Heart left ventricle (tissue), 16 donors: Measurements from ENCODE around the gene NEDD1. TPM values are rescaled to one million over a fixed set of nuclear protein-coding genes. Genes with fewer than 3 reads are reported as not detected.

ENCODE experiments used
- ATAC-seq, 4 donors: fragments of 200-7000 bp; cut with Tn5 transposase; one replicate each; pipeline ENCODE4 v1.9.1; 2020 to 2022; ENCODE audit warnings: moderate library complexity in 4 of 4, mild to moderate bottlenecking in 3 of 4, moderate number of reproducible peaks in 1 of 4
- DNase-seq, 5 donors: peaks; one replicate each; pipeline ENCODE4 v3.0.0-alpha.2; 2020
- H3K27ac ChIP-seq, 12 donors: fragments of 200-600 bp; sonication (generic) in 4 of 12; one replicate each; pipeline versions ENCODE4 v1.5.0 to v1.8.0; 2016 to 2022; ENCODE audit warnings: mild to moderate bottlenecking in 2 of 12
- H3K27me3 ChIP-seq, 9 donors: fragments of 200-600 bp; sonication (generic) in 2 of 9; one replicate each; pipeline versions ENCODE4 v1.5.1 to v1.8.0; 2016 to 2022; ENCODE audit warnings: mild to moderate bottlenecking in 3 of 9
- H3K36me3 ChIP-seq, 9 donors: fragments of 200-600 bp; sonication (generic) in 2 of 9; one replicate each; pipeline versions ENCODE4 v1.5.0 to v1.8.0; 2018 to 2022; ENCODE audit warnings: mild to moderate bottlenecking in 2 of 9
- H3K4me1 ChIP-seq, 12 donors: fragments of 200-600 bp; sonication (generic) in 4 of 12; one replicate each; pipeline versions ENCODE4 v1.5.0 to v1.8.0; 2016 to 2022; ENCODE audit warnings: mild to moderate bottlenecking in 3 of 12
- H3K4me3 ChIP-seq, 12 donors: fragments of 200-600 bp; sonication (generic) in 4 of 12; one replicate each; pipeline versions ENCODE4 v1.5.0 to v1.8.0; 2017 to 2022; ENCODE audit warnings: mild to moderate bottlenecking in 9 of 12, moderate library complexity in 4 of 12
- H3K9me3 ChIP-seq, 12 donors: fragments of 200-600 bp; sonication (generic) in 4 of 12; one replicate each; pipeline versions ENCODE4 v1.5.0 to v1.8.0; 2016 to 2022; ENCODE audit warnings: mild to moderate bottlenecking in 1 of 12
- CTCF ChIP-seq, 12 donors: fragments of 200-600 bp; sonication (generic) in 4 of 12; IDR thresholded peaks; one replicate each; pipeline versions ENCODE4 v1.5.0 to v1.8.0; 2018 to 2022; ENCODE audit warnings: antibody characterized with exemption in 12 of 12, mild to moderate bottlenecking in 5 of 12
- POLR2A ChIP-seq, 2 donors: fragments of 450-650 bp; IDR thresholded peaks; one replicate each; pipeline ENCODE4 v1.6.1; 2017; ENCODE audit warnings: antibody characterized with exemption in 2 of 2, mild to moderate bottlenecking in 2 of 2, moderate library complexity in 2 of 2
- WGBS, 4 donors: extraction: QIAGEN DNeasy Blood & Tissue Kit in 2 of 4; methylation state at CpG; one replicate each; pipeline versions ENCODE4 v1.1.5 to v1.1.7; 2013 to 2018; 5-methylcytosine and 5-hydroxymethylcytosine counted together
- intact Hi-C, 10 donors: fragments of 100-400 bp; cut with DNase I; formaldehyde crosslinking; loops; one replicate each; pipeline versions ENCODE4 v1.11.1 to v1.14.2; 2022
- polyA plus RNA-seq, 2 donors: library from polyadenylated mRNA; stranded (reverse); fragments of 200-250 nt; gene quantifications; one replicate each; pipeline ENCODE4 v1.2.3, GENCODE V29; 2013
- total RNA-seq, 9 donors: library from RNA; depleted of rRNA in 2 of 9; stranded (reverse); fragments of >200 nt in 2 of 9; fragmentation: NEBNext Ultra II Directional in 3 of 9; extraction: Animal tissue kit (Norgen Biotek cat#: 25700) in 3 of 9; gene quantifications; one replicate each; pipeline versions ENCODE4 v1.1.0 to v1.2.4, GENCODE V29; 2016 to 2023
- donor health status: ischemic (EF 13 %, LVEDD 7.1; RV severe dilation, severe dysfunction).
- donor health status: healthy with polysubstance abuse.
- donor health status: DM: no; HTN: yes; CAD: no.
- donor health status: DM: no; HTN: no; CAD: no.
- donor health status: ischemic (EF 25% LVEDD 6.9; RV normal size, moderate dysfunction).
- donor health status: ischemic (EF 25% LVEDD 5.7; RV mildly dilated, moderate dysfunction).
- donor health status: healthy.
- donor health status: DM: yes; HTN: yes; CAD: no.
- donor health status: ischemic (EF 35%, LVEDD 5.7; RV mildly dilated, moderate dysfunction).
- donor health status: nonischemic (EF 11% LVEDD 7.7; RV severe dilation, severe dysfunction).
- donor health status: DM: yes; HTN: yes; CAD: no.
- donor health status: PGD.
- donor health status: ischemic (EF 29% LVEDD 5.4; RV normal size, mild dysfunction).
- donor health status: nonischemic (EF 23%, LVEDD 6.1; RV moderate dilation, normal function).

NEDD1 gene
- total and polyA plus RNA-seq, 11 donors: 3.3 to 16.4 (median 12.8) TPM

- Histone ChIP-seq H3K36me3 (no peaks in the 10 kb centered on the region), H3K4me3 (no peak overlapping the region), H3K27ac (no peak overlapping the region), H3K4me1 (no peaks in the 10 kb centered on the region), H3K27me3 (peaks cover 0 to 34% (median 0%) of the 10 kb centered on the region in 9 donors), H3K9me3 (no peaks in the 10 kb centered on the region)
- intact Hi-C loops: no loop called here
- WGBS, 4 donors: 45 to 58% (median 49%) methylated on average over 6 of the region's 6 CpGs
- DNase-seq (no peak), ATAC-seq (no peak)
- TF ChIP-seq CTCF (IDR thresholded peaks at IDR 0.05): no peak
- no peak for TF ChIP-seq POLR2A (IDR thresholded peaks at IDR 0.05)
These were observed 88.8 kb downstream of the NEDD1 start for GRCh38 chr12:96995861-96996260.

DNA sequence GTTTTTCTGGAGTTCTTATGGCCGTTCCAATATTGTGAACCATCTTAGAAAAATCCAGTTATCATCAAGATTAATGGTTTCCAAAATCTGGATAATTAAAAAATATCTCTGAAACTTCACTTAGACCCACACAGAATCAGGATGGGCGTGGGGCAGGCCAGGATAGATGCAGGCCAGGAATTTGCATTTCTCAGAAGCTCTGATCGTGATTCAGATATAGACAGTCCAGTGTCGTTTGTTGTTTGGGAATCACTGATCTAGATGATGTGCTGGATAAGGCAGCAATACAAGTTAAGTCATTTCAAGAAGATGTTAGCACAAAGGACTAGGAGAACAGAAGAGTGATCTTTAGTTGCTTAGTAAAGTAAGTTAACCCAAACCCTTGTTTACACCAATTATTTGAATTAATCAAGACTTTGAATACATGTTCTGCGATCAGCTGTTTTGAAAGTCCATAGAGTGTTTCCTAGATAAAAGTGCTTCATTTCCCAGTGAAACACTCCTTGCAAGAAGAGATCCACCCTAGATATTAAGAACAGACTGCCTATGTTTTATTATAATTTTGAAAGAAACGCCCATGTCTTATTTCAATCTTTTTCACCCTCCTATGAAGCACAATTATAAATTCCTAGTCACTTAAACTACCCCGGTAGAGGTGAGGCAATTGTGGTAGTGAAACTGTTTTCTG is 90.9 kb downstream of the NEDD1 start:
- H3K4me1 ChIP-seq: no peaks in the 10 kb centered on the region
- ATAC-seq (no peak), DNase-seq (no peak)
- WGBS, 4 donors: 87 to 90% (median 89%) methylated on average over 7 of the region's 7 CpGs
- no peaks in the 10 kb centered on the region for H3K36me3 ChIP-seq
- no peaks in the 10 kb centered on the region for H3K9me3 ChIP-seq
- peaks cover 0 to 30% (median 0%) of the 10 kb centered on the region in 9 donors for H3K27me3 ChIP-seq
- no peak overlapping the region for H3K27ac ChIP-seq
- TF ChIP-seq CTCF (IDR thresholded peaks at IDR 0.05) (no peak), POLR2A (IDR thresholded peaks at IDR 0.05) (no peak)
- no peak overlapping the region for H3K4me3 ChIP-seq
- intact Hi-C loops: no loop called here

DNA sequence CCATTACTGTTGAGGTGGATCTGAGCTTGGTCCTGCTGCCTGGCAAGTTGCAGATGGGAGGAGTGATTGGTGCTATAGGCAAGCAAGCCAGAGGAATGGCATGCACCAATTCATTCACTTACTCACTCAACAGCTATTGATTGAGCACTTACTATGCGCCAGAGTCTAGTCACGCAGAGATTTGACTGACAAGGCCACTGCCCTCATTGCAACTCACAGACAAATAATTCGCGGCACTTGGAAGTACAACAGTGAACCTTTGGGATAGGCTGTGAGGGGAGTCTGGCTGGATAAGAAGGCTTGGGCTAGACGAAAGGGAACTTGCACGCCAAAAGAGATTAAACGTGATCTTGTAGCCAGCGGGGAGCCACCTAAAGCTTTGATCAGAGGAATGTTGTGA is 96.2 kb downstream of the NEDD1 start:
- intact Hi-C loops: no loop called here
- 83 to 92% (median 89%) methylated on average over 8 of the region's 8 CpGs for WGBS, 4 donors
- peaks cover 0 to 4% (median 0%) of the 10 kb centered on the region in 9 donors for H3K27me3 ChIP-seq
- H3K4me1 ChIP-seq: no peaks in the 10 kb centered on the region
- H3K36me3 ChIP-seq: no peaks in the 10 kb centered on the region
- no peak overlapping the region for H3K4me3 ChIP-seq
- H3K9me3 ChIP-seq: no peaks in the 10 kb centered on the region
- DNase-seq (no peak), ATAC-seq (no peak)
- H3K27ac ChIP-seq: no peak overlapping the region
- no peak for TF ChIP-seq POLR2A (IDR thresholded peaks at IDR 0.05)
